HEK293T (cell line): ENCODE measurements around the gene GPR65.
A peak's percentile ranks its signal among the peaks of the same experiment; 100 is the strongest.

Experiments
- CTCF ChIA-PET: fragments of 350-600 bp; formaldehyde crosslinking; extraction: SDS; loops from one replicate; lab custom pipeline; 2021; ENCODE audit warnings: antibody characterized with exemption, inconsistent platforms; lab: Yijun Ruan, JAX
- POLR2A ChIA-PET: fragments of 350-600 bp; formaldehyde crosslinking; extraction: SDS; loops from one replicate; lab custom pipeline; 2020; ENCODE audit warnings: antibody characterized with exemption, inconsistent platforms; lab: Yijun Ruan, JAX
- DNase-seq: peaks from one replicate; pipeline ENCODE4 v3.0.0; 2012; ENCODE audit warnings: mixed read lengths; ENCODE audit errors: extremely low spot score
- ARNT ChIP-seq: fragments of 450-650 bp; IDR thresholded peaks from 2 replicates; pipeline ENCODE4 v1.6.1; 2017; ENCODE audit warnings: mild to moderate bottlenecking
- BHLHE40 ChIP-seq: fragments of 450-650 bp; IDR thresholded peaks from 2 replicates; pipeline ENCODE4 v1.6.1; 2016; ENCODE audit warnings: mild to moderate bottlenecking, moderate library complexity, borderline replicate concordance
- CTBP1 ChIP-seq: fragments of 450-650 bp; IDR thresholded peaks from 2 replicates; pipeline ENCODE4 v1.6.1; 2016; ENCODE audit warnings: borderline replicate concordance
- ELF4 ChIP-seq: fragments of 450-650 bp; IDR thresholded peaks from 2 replicates; pipeline ENCODE4 v1.6.1; 2017; ENCODE audit warnings: antibody characterized with exemption
- FOXA1 ChIP-seq: fragments of 450-650 bp; IDR thresholded peaks from 2 replicates; pipeline ENCODE4 v1.6.1; 2016; ENCODE audit warnings: mild to moderate bottlenecking
- FOXK2 ChIP-seq: fragments of 450-650 bp; IDR thresholded peaks from 2 replicates; pipeline ENCODE4 v1.6.1; 2016; ENCODE audit warnings: mild to moderate bottlenecking
- FOXM1 ChIP-seq: fragments of 450-650 bp; IDR thresholded peaks from 2 replicates; pipeline ENCODE4 v1.6.1; 2017; ENCODE audit warnings: mild to moderate bottlenecking, borderline replicate concordance
- HDGF ChIP-seq: fragments of 450-650 bp; IDR thresholded peaks from 2 replicates; pipeline ENCODE4 v1.6.1; 2017; ENCODE audit warnings: antibody characterized with exemption, borderline replicate concordance
- L3MBTL2 ChIP-seq: fragments of 450-650 bp; conservative IDR thresholded peaks from 2 replicates; pipeline ENCODE4 v1.6.1; 2016; ENCODE audit warnings: mild to moderate bottlenecking
- LEF1 ChIP-seq: fragments of 450-650 bp; IDR thresholded peaks from 2 replicates; pipeline ENCODE4 v1.6.1; 2017; ENCODE audit warnings: mild to moderate bottlenecking, borderline replicate concordance
- NFRKB ChIP-seq: fragments of 450-650 bp; IDR thresholded peaks from 2 replicates; pipeline ENCODE4 v1.6.1; 2016; ENCODE audit warnings: mild to moderate bottlenecking, moderate library complexity
- PKNOX1 ChIP-seq: fragments of 450-650 bp; IDR thresholded peaks from 2 replicates; pipeline ENCODE4 v1.6.1; 2016
- SP1 ChIP-seq: fragments of 450-650 bp; IDR thresholded peaks from 2 replicates; pipeline ENCODE4 v1.6.1; 2017
- SUZ12 ChIP-seq: fragments of 450-650 bp; IDR thresholded peaks from 2 replicates; pipeline ENCODE4 v1.6.1; 2016; ENCODE audit warnings: mild to moderate bottlenecking
- TARDBP ChIP-seq: fragments of 450-650 bp; IDR thresholded peaks from 2 replicates; pipeline ENCODE4 v1.6.1; 2016
- ZNF384 ChIP-seq: fragments of 450-650 bp; IDR thresholded peaks from 2 replicates; pipeline ENCODE4 v1.6.1; 2016

Gene GPR65

GRCh38 chr14:87992346-87992717 lies 12.6 kb upstream of the GPR65 start:
- ChIA-PET POLR2A (no interaction called here), CTCF (no interaction called here)
- no peak for DNase-seq
- no peak for TF ChIP-seq L3MBTL2
- no peak for TF ChIP-seq CTBP1
- TF ChIP-seq HDGF: no peak
- no peak for TF ChIP-seq FOXA1
- no peak for TF ChIP-seq BHLHE40
- TF ChIP-seq NFRKB: no peak
- no peak for TF ChIP-seq FOXK2
- no peak for TF ChIP-seq TARDBP
- no peak for TF ChIP-seq SP1
- no peak for TF ChIP-seq FOXM1
- no peak for TF ChIP-seq ZNF384
- TF ChIP-seq SUZ12: no peak

DNA sequence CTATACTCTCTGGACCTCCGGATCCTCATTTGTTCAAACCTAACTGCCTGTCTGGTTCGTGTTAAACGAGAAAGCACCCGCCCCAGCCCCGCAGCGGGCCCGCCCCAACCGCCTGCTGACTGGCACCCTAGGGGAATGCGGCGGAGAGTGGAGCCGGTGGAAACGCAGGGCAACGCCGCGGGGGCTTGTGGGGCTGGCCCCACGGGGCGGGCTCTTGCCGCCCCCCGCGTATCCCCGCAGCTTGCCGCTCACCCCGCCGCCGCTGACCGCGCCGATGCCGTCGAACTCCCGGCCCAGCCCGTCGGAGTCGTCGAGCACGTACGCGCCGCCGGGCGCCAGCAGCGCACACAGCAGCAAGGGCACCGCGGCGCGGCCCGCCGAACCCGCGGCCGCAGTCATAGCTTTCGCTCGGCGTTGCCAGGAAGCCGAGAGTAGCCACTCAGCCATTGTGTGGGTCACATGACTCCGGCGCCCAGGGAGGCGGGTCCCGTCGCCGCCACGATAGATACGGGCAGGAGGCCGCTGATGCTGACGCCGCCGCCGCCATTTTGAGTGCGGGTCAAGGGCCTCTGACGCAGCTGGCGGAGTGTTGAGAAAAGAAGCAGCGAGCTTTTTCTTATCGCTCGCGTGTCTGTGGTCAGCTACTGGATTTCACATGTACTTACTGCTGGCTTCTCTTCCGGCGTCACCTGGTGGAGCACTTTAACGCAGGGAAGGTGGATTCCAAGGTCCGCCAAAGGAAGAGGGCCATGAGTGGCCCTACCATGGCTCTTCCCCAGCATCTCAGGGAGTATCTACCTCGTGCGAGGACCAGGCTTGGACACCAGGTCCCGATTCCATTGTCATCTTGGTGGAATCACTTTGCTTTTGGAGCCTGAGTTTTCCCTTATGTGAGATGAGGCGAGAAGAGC lies 12.0 kb upstream of the GPR65 start, which contains the start of gene GALC:
GALC (minus strand) TSS at position 465 of the 911 bp plus-strand sequence; CDS start at position 447, 18 bp downstream.
- POLR2A ChIA-PET: no interaction called here
- CTCF ChIA-PET: no interaction called here
- TF ChIP-seq ELF4 (no peak), L3MBTL2 (peak; percentile 62; the same call in 1 of the 2 replicates)
- peak; percentile 42 for DNase-seq

DNA sequence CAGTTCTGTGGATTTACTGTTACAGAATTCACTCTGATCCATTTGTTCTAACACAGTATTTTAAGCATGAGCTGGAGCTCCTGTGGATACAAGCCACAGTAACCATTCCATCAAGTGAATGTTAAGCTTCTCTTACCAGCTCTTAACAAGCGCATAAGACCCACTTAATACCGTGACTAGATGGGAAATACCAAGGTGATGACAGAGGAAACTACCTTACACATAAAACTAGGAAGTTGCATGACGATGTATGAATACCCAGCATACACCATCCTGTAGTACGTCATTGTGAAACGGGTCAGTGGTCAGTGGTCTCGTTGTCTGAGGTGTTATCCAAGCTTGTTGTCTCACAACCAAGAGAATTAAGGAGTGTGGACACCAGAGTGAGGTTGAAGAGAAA lies 10.0 kb upstream of the GPR65 start:
- POLR2A ChIA-PET: no interaction called here
- no peak for DNase-seq
- CTCF ChIA-PET: no interaction called here
- no peak for TF ChIP-seq BHLHE40
- TF ChIP-seq LEF1: no peak
- no peak for TF ChIP-seq FOXA1
- no peak for TF ChIP-seq FOXM1
- no peak for TF ChIP-seq SP1
- no peak for TF ChIP-seq FOXK2
- no peak for TF ChIP-seq ZNF384
- no peak for TF ChIP-seq ARNT
- no peak for TF ChIP-seq ELF4
- no peak for TF ChIP-seq L3MBTL2
- no peak for TF ChIP-seq SUZ12

- no peak for DNase-seq
- CTCF ChIA-PET: no interaction called here
- TF ChIP-seq HDGF (no peak), LEF1 (no peak)
- POLR2A ChIA-PET: no interaction called here
Observed at GRCh38 chr14:87995500-87996290, 9.2 kb upstream of the GPR65 start.

GRCh38 chr14:87996291-87996592 lies 8.7 kb upstream of the GPR65 start:
- CTCF ChIA-PET: no interaction called here
- POLR2A ChIA-PET: no interaction called here
- no peak for TF ChIP-seq SUZ12
- TF ChIP-seq TARDBP: no peak
- TF ChIP-seq PKNOX1: no peak
- TF ChIP-seq HDGF: no peak
- TF ChIP-seq SP1: no peak
- TF ChIP-seq CTBP1: no peak
- no peak for TF ChIP-seq NFRKB
- no peak for TF ChIP-seq BHLHE40
- TF ChIP-seq ZNF384: no peak
- DNase-seq: no peak

DNA sequence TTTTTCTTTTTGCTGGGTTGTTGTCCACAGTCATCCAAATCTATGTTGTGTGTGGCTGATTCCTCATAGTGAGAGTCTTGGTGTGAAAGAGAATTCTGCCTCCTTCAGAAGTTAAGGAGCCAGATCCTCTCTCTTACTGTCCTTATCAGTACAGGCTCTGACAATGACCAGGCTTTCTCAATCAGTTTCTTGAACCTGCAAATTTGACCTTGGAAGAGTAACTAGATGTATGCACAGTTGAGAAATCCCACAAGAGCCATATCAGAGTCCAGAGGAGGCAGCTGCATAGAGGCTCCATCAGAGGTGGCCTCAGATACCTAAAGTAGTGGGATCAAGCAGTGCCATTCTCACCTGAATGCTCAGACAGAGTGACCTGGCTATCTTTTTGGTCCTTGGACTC lies 6.5 kb upstream of the GPR65 start:
- TF ChIP-seq FOXA1: no peak
- TF ChIP-seq FOXK2: no peak
- no peak for TF ChIP-seq SP1
- no peak for TF ChIP-seq ELF4
- no peak for TF ChIP-seq FOXM1
- no peak for TF ChIP-seq CTBP1
- no peak for TF ChIP-seq NFRKB
- TF ChIP-seq ZNF384: no peak
- TF ChIP-seq L3MBTL2: no peak
- TF ChIP-seq HDGF: no peak
- TF ChIP-seq TARDBP: no peak
- POLR2A ChIA-PET: no interaction called here
- DNase-seq: no peak
- CTCF ChIA-PET: no interaction called here

DNA sequence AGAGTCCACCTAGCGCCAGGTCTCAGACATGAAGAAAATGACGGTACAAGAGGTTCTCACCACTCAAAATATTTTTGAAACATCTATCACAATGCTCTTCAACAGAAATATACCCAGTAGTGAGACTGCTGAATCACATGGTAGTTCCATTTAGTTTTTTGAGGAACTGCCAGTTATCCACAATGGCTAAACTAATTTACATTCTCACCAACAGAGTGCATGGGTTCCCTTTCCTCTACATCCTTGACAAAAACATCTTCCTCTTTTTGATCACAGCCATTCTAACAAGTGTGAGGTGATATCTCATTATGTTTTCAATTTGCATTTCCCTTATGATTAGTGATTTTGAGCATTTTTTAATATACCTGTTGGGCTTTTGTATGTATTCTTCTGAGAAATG lies 5.7 kb upstream of the GPR65 start:
- ChIA-PET POLR2A (no interaction called here), CTCF (no interaction called here)
- TF ChIP-seq FOXA1 (no peak), FOXM1 (no peak), ZNF384 (no peak), ARNT (no peak), TARDBP (no peak), SP1 (no peak)
- no peak for DNase-seq
